Measurements from ENCODE around the gene SLC7A7.
"Not testable (repeated sequence)": the region's sequence is repeated elsewhere in the genome, so short reads cannot be mapped to it uniquely, and the experiment has no call there.

Gene SLC7A7

GRCh38 chr14:22766457-22767322 is 48.5 kb downstream of the SLC7A7 start, which contains the start of gene OXA1L:
Gene OXA1L, plus strand, starts transcription at chr14:22766688. Its CDS starts 14 bp downstream, at chr14:22766702.
- FAIRE-seq (peak; percentile 94), DNase-seq (ENCODE audit: insufficient read length, low spot score) (peak; percentile 66)
- peak; percentile 89 for TF ChIP-seq POLR2AphosphoS5 (IDR thresholded peaks at IDR 0.05; ENCODE audit: low read depth, low read length)
- TF ChIP-seq SPI1 (IDR thresholded peaks at IDR 0.05; ENCODE audit: low read depth, low read length), result peak; percentile 37; the same call in 1 of the 2 replicates
- TF ChIP-seq POLR2A (IDR thresholded peaks at IDR 0.05; ENCODE audit: low read depth, low read length), result peak; percentile 94
- TF ChIP-seq TAF1 (IDR thresholded peaks at IDR 0.05; ENCODE audit: low read depth, low read length), result peak; percentile 97
- peak; percentile 37; the same call in 1 of the 2 replicates for TF ChIP-seq POU2F2 (IDR thresholded peaks at IDR 0.05; ENCODE audit: low read depth, low read length)
- no peak for TF ChIP-seq PAX5 (IDR thresholded peaks at IDR 0.05; ENCODE audit: insufficient read depth, low read length, severe bottlenecking)

GRCh38 chr14:22764382-22764781 is 50.9 kb downstream of the SLC7A7 start:
- TF ChIP-seq POLR2AphosphoS5 (IDR thresholded peaks at IDR 0.05; ENCODE audit: low read depth, low read length) (no peak), SPI1 (IDR thresholded peaks at IDR 0.05; ENCODE audit: low read depth, low read length) (no peak), PAX5 (IDR thresholded peaks at IDR 0.05; ENCODE audit: insufficient read depth, low read length, severe bottlenecking) (no peak), POLR2A (IDR thresholded peaks at IDR 0.05; ENCODE audit: low read depth, low read length) (no peak), TAF1 (IDR thresholded peaks at IDR 0.05; ENCODE audit: low read depth, low read length) (no peak), POU2F2 (IDR thresholded peaks at IDR 0.05; ENCODE audit: low read depth, low read length) (no peak)
- DNase-seq (ENCODE audit: insufficient read length, low spot score) (no peak), FAIRE-seq (peak; percentile 16)

GRCh38 chr14:22761734-22762133 is 53.5 kb downstream of the SLC7A7 start:
- FAIRE-seq, result no peak
- TF ChIP-seq PAX5 (IDR thresholded peaks at IDR 0.05; ENCODE audit: insufficient read depth, low read length, severe bottlenecking) (no peak), POLR2A (IDR thresholded peaks at IDR 0.05; ENCODE audit: low read depth, low read length) (no peak), SPI1 (IDR thresholded peaks at IDR 0.05; ENCODE audit: low read depth, low read length) (no peak), TAF1 (IDR thresholded peaks at IDR 0.05; ENCODE audit: low read depth, low read length) (no peak), POU2F2 (IDR thresholded peaks at IDR 0.05; ENCODE audit: low read depth, low read length) (no peak), POLR2AphosphoS5 (IDR thresholded peaks at IDR 0.05; ENCODE audit: low read depth, low read length) (no peak)
- DNase-seq (ENCODE audit: insufficient read length, low spot score), result no peak

- not testable (repeated sequence) for DNase-seq (ENCODE audit: insufficient read length, low spot score)
Measured at GRCh38 chr14:22757972-22758650, 57.1 kb downstream of the SLC7A7 start.

GRCh38 chr14:22753586-22753985 is 61.6 kb downstream of the SLC7A7 start:
- DNase-seq (ENCODE audit: insufficient read length, low spot score) (no peak), FAIRE-seq (no peak)
- TF ChIP-seq SPI1 (IDR thresholded peaks at IDR 0.05; ENCODE audit: low read depth, low read length), result no peak
- TF ChIP-seq PAX5 (IDR thresholded peaks at IDR 0.05; ENCODE audit: insufficient read depth, low read length, severe bottlenecking), result no peak
- TF ChIP-seq POLR2A (IDR thresholded peaks at IDR 0.05; ENCODE audit: low read depth, low read length), result no peak
- TF ChIP-seq POU2F2 (IDR thresholded peaks at IDR 0.05; ENCODE audit: low read depth, low read length), result no peak
- no peak for TF ChIP-seq POLR2AphosphoS5 (IDR thresholded peaks at IDR 0.05; ENCODE audit: low read depth, low read length)
- no peak for TF ChIP-seq TAF1 (IDR thresholded peaks at IDR 0.05; ENCODE audit: low read depth, low read length)

More at GRCh38 chr14:22757972-22758650, 57.1 kb downstream of the SLC7A7 start:
- not testable (repeated sequence) for FAIRE-seq

- TF ChIP-seq PAX5 (IDR thresholded peaks at IDR 0.05; ENCODE audit: insufficient read depth, low read length, severe bottlenecking) (no peak), POLR2A (IDR thresholded peaks at IDR 0.05; ENCODE audit: low read depth, low read length) (no peak), TAF1 (IDR thresholded peaks at IDR 0.05; ENCODE audit: low read depth, low read length) (no peak), POLR2AphosphoS5 (IDR thresholded peaks at IDR 0.05; ENCODE audit: low read depth, low read length) (no peak), POU2F2 (IDR thresholded peaks at IDR 0.05; ENCODE audit: low read depth, low read length) (no peak), SPI1 (IDR thresholded peaks at IDR 0.05; ENCODE audit: low read depth, low read length) (no peak)
- DNase-seq (ENCODE audit: insufficient read length, low spot score), result no peak
- no peak for FAIRE-seq
Measured at GRCh38 chr14:22752422-22752821, 62.8 kb downstream of the SLC7A7 start.

GRCh38 chr14:22748631-22749068 is 66.6 kb downstream of the SLC7A7 start:
- TF ChIP-seq SPI1 (IDR thresholded peaks at IDR 0.05; ENCODE audit: low read depth, low read length), result peak; percentile 75
- no peak for TF ChIP-seq POLR2A (IDR thresholded peaks at IDR 0.05; ENCODE audit: low read depth, low read length)
- TF ChIP-seq POLR2AphosphoS5 (IDR thresholded peaks at IDR 0.05; ENCODE audit: low read depth, low read length), result no peak
- DNase-seq (ENCODE audit: insufficient read length, low spot score), result no peak
- FAIRE-seq, result peak; percentile 35

GRCh38 chr14:22748206-22748605 is 67.0 kb downstream of the SLC7A7 start:
- FAIRE-seq (no peak), DNase-seq (ENCODE audit: insufficient read length, low spot score) (no peak)

GRCh38 chr14:22747769-22748168 is 67.5 kb downstream of the SLC7A7 start:
- DNase-seq (ENCODE audit: insufficient read length, low spot score) (no peak), FAIRE-seq (peak; percentile 52)
- no peak for TF ChIP-seq POLR2AphosphoS5 (IDR thresholded peaks at IDR 0.05; ENCODE audit: low read depth, low read length)
- no peak for TF ChIP-seq POLR2A (IDR thresholded peaks at IDR 0.05; ENCODE audit: low read depth, low read length)
- no peak for TF ChIP-seq SPI1 (IDR thresholded peaks at IDR 0.05; ENCODE audit: low read depth, low read length)
- no peak for TF ChIP-seq POU2F2 (IDR thresholded peaks at IDR 0.05; ENCODE audit: low read depth, low read length)
- TF ChIP-seq TAF1 (IDR thresholded peaks at IDR 0.05; ENCODE audit: low read depth, low read length), result no peak
- no peak for TF ChIP-seq PAX5 (IDR thresholded peaks at IDR 0.05; ENCODE audit: insufficient read depth, low read length, severe bottlenecking)

More at GRCh38 chr14:22748206-22748605, 67.0 kb downstream of the SLC7A7 start:
- TF ChIP-seq POLR2A (IDR thresholded peaks at IDR 0.05; ENCODE audit: low read depth, low read length) (no peak), PAX5 (IDR thresholded peaks at IDR 0.05; ENCODE audit: insufficient read depth, low read length, severe bottlenecking) (no peak), POLR2AphosphoS5 (IDR thresholded peaks at IDR 0.05; ENCODE audit: low read depth, low read length) (no peak), POU2F2 (IDR thresholded peaks at IDR 0.05; ENCODE audit: low read depth, low read length) (no peak)

Data from GM12891 (cell line).